GM13976 (cell line): ENCODE results near the gene HLF.

Source experiments
- DNase-seq: peaks from one replicate; pipeline ENCODE4 v3.0.0; 2012; ENCODE audit warnings: low spot score
- CTCF ChIP-seq: IDR thresholded peaks from 2 replicates; pipeline ENCODE4 v1.5.1; 2012; ENCODE audit warnings: borderline replicate concordance, mild to moderate bottlenecking; ENCODE audit not compliant: insufficient read depth; ENCODE audit errors: extremely low read depth, missing control alignments, control extremely low read depth
- in situ Hi-C: fragments of 300-500 bp; cut with MboI; formaldehyde crosslinking; loops from one replicate; pipeline ENCODE4 v1.12.0; 2022; ENCODE audit warnings: low sequenced_read_pairs, mixed read lengths, inconsistent platforms; ENCODE audit not compliant: unreplicated experiment

HLF gene

DNA sequence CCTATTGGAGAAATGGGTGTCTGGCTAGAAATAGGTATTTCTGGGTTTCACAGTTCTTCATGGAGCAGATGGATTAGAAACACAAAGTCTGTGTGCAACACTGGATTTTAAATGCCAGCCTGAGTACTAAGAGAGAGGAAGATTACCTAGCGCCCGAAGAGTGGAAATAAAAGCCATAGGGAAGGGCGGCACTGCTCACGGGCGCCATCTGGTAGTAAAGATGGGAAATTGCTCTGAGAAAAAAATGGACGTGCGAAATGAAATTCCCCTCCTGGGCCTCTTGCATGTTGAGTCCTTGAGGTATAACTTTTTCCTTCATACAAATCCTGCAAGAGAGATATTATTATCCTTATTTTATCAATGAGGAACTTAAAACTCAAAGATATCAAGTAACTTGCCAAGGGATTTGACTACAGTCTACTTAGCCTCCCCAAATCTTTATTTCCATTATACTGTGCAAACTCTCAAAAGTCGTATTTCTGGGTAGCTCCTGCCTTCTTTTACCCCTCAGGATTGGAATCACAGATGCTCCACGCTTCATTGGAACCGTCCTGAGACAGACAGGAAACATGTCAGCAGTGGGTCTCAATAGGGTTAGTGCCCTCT, 84.1 kb downstream of the HLF start:
- in situ Hi-C loops: no loop called here
- TF ChIP-seq CTCF: peak; percentile 71
- peak; percentile 41 for DNase-seq

DNA sequence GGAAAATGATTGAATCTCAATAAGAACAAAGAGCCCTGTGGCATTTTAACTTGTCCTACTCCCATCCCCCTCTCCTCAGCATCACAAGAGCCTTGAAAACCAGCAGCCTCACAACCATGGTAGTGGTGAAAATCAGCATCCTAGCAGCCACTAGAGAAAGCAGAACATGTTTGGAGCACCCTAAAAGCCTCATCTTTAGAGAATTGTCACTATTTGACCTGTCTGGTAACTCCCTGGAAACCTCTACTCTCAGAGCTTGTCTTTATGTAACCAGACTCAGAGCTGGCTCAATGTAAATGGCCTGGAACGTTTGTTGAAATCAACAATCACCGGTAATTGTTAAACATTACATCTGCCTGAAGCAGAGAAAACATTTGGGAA, 86.1 kb downstream of the HLF start:
- in situ Hi-C loops: loop anchor here (10.0 kb wide), 2 partner anchors 164 to 356 kb away; partner anchors contain the start of gene SMIM36
- no peak for TF ChIP-seq CTCF

GRCh38 chr17:55351226-55351625, 86.5 kb downstream of the HLF start:
- in situ Hi-C loops: loop anchor here (10.0 kb wide), 2 partner anchors 164 to 356 kb away; partner anchors contain the start of gene SMIM36
- no peak for DNase-seq
- no peak for TF ChIP-seq CTCF

More for the DNA sequence above, 86.1 kb downstream of the HLF start:
- no peak for DNase-seq

DNA sequence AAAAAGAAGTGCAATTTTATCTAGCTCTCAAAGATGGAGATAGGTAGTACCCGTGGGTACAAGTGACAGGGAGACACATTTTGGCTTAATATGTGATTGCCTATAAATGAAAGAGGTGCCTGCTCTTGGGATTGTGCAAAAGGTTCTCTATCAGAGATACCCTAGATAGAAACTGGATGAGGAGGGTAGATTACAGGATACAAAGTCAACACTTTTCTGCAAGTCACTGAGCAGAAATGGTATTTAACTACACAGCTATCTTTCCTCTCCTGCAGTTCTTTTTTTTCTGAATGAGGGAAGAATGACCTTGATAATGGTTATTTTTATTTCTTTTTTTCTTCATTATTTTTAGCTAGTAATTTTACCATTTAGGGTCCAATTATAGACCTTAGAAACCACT, 89.2 kb downstream of the HLF start:
- no peak for DNase-seq
- no peak for TF ChIP-seq CTCF
- in situ Hi-C loops: loop anchor here (10.0 kb wide), 2 partner anchors 161 to 359 kb away; partner anchors contain the start of gene SMIM36

DNA sequence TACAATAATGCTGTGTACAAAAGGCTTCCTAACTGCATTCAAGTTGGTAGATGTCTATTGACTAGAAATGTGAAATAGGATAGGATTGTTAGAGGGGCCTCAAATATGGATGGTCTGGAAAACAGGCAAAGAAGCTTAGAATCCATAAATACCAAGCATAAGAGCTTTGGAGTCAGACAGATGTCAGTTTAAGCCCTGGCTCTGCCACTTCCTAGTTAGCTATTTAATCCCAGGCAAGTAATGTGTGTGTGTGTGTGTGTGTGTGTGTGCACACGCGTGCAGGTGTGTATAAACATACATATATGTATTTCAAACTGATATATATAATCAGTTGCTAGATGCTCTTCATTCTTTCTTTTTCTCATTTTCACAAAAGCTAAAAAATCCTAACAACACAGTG, 90.2 kb downstream of the HLF start:
- DNase-seq: no peak
- in situ Hi-C loops: loop anchor here (10.0 kb wide), 2 partner anchors 160 to 360 kb away; partner anchors contain the start of gene SMIM36
- TF ChIP-seq CTCF: no peak

DNA sequence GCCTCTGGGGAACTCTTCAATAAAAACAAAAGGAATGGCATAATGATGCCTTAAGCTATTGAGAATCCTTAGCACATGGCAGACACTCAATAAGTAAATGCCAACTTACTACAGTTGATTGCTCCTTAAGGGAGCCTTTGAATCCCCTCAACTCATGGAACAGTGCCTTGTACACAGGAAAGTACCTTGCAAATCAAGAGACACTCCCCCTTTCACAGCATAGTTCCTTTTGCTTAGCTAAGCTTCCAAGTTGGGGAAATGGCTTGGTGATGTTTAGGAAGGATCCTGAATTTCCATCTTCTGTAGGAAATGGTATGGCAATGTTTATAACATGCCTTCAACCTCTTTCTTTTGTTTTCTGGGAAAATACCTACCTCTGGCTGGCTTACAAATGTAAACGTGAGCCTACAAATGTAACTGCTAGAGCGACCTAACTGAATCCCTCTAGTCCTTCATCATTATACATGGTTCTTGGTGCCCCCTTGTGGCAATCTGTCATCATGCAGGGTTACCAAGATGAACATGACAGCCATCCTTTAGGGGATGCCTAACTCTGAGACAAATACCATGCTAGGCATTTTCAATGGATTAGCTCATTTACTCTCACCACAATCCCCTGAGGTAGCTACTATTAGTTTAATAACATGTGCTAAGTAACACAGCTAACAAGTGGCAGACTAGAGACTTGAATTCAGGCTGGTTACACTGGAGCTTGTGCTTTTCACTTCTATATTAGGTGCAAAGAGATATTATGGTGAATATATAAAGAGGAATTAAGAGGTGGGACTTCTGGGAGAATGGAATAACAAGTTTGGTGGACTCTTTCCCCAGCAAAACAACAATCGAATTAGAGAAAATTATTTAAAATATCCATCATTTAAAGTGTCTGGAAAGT, 91.9 kb downstream of the HLF start:
- peak; percentile 68 for DNase-seq
- in situ Hi-C loops: loop anchor here (10.0 kb wide), 2 partner anchors 158 to 362 kb away; partner anchors contain the start of gene SMIM36
- TF ChIP-seq CTCF: peak; percentile 76
